ENCODE measurements around the gene MUC5AC.
"Not testable (repeated sequence)": the region's sequence is repeated elsewhere in the genome, so short reads cannot be mapped to it uniquely, and the experiment has no call there.

Gene MUC5AC

GRCh38 chr11:1171985-1172728, 14.4 kb downstream of the MUC5AC start:
- Histone ChIP-seq H3K9me3 (ENCODE audit: control insufficient read depth, insufficient read depth, low read length) (no peaks in the 10 kb centered on the region), H3K4me1 (ENCODE audit: control insufficient read depth, insufficient read depth, low read length) (no peaks in the 10 kb centered on the region), H3K9ac (ENCODE audit: low read depth, low read length) (no peak overlapping the region)

GRCh38 chr11:1172729-1173117, 15.0 kb downstream of the MUC5AC start:
- Histone ChIP-seq H3K4me1 (ENCODE audit: control insufficient read depth, insufficient read depth, low read length) (no peaks in the 10 kb centered on the region), H3K36me3 (ENCODE audit: control insufficient read depth, insufficient read depth, low read length) (no peaks in the 10 kb centered on the region), H3K4me3 (ENCODE audit: low read depth, low read length) (no peak overlapping the region), H3K9ac (ENCODE audit: low read depth, low read length) (no peak overlapping the region), H3K27me3 (ENCODE audit: control insufficient read depth, insufficient read depth, low read length) (no peaks in the 10 kb centered on the region), H3K9me3 (ENCODE audit: control insufficient read depth, insufficient read depth, low read length) (no peaks in the 10 kb centered on the region)

More at GRCh38 chr11:1171985-1172728, 14.4 kb downstream of the MUC5AC start:
- H3K4me3 ChIP-seq (ENCODE audit: low read depth, low read length): no peak overlapping the region
- H3K36me3 ChIP-seq (ENCODE audit: control insufficient read depth, insufficient read depth, low read length): no peaks in the 10 kb centered on the region
- H3K27me3 ChIP-seq (ENCODE audit: control insufficient read depth, insufficient read depth, low read length): no peaks in the 10 kb centered on the region

DNA sequence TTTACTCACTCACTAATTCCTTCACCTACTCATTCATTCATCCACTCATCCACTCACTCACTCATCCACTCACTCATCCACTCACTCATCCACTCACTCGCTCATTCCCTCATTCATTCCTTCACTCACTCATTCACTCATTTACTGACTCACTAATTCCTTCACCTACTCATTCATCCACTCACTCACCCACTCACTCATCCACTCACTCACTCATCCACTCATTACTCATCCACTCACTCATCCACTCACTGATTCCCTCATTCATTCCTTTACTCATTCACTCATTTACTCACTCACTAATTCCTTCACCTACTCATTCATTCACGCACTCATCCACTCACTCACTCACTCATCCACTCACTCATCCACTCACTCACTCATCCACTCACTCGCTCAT, 15.6 kb downstream of the MUC5AC start:
- H3K9me3 ChIP-seq (ENCODE audit: control insufficient read depth, insufficient read depth, low read length); H3K27me3 ChIP-seq (ENCODE audit: control insufficient read depth, insufficient read depth, low read length); H3K36me3 ChIP-seq (ENCODE audit: control insufficient read depth, insufficient read depth, low read length); H3K4me3 ChIP-seq (ENCODE audit: low read depth, low read length); H3K4me1 ChIP-seq (ENCODE audit: control insufficient read depth, insufficient read depth, low read length); H3K9ac ChIP-seq (ENCODE audit: low read depth, low read length): not testable (repeated sequence)

- Histone ChIP-seq H3K27me3 (ENCODE audit: control insufficient read depth, insufficient read depth, low read length) (no peaks in the 10 kb centered on the region), H3K9ac (ENCODE audit: low read depth, low read length) (no peak overlapping the region), H3K9me3 (ENCODE audit: control insufficient read depth, insufficient read depth, low read length) (no peaks in the 10 kb centered on the region), H3K4me3 (ENCODE audit: low read depth, low read length) (no peak overlapping the region), H3K4me1 (ENCODE audit: control insufficient read depth, insufficient read depth, low read length) (no peaks in the 10 kb centered on the region), H3K36me3 (ENCODE audit: control insufficient read depth, insufficient read depth, low read length) (no peaks in the 10 kb centered on the region)
Observed at GRCh38 chr11:1174441-1175370, 17.0 kb downstream of the MUC5AC start.

- Histone ChIP-seq H3K27me3 (ENCODE audit: control insufficient read depth, insufficient read depth, low read length) (no peaks in the 10 kb centered on the region), H3K36me3 (ENCODE audit: control insufficient read depth, insufficient read depth, low read length) (no peaks in the 10 kb centered on the region), H3K9ac (ENCODE audit: low read depth, low read length) (no peak overlapping the region), H3K9me3 (ENCODE audit: control insufficient read depth, insufficient read depth, low read length) (no peaks in the 10 kb centered on the region), H3K4me1 (ENCODE audit: control insufficient read depth, insufficient read depth, low read length) (no peaks in the 10 kb centered on the region), H3K4me3 (ENCODE audit: low read depth, low read length) (no peak overlapping the region)
Observed at GRCh38 chr11:1175461-1176223, 17.9 kb downstream of the MUC5AC start.

GRCh38 chr11:1176224-1177019, 18.7 kb downstream of the MUC5AC start:
- Histone ChIP-seq H3K27me3 (ENCODE audit: control insufficient read depth, insufficient read depth, low read length) (no peaks in the 10 kb centered on the region), H3K9me3 (ENCODE audit: control insufficient read depth, insufficient read depth, low read length) (no peaks in the 10 kb centered on the region), H3K9ac (ENCODE audit: low read depth, low read length) (no peak overlapping the region), H3K4me1 (ENCODE audit: control insufficient read depth, insufficient read depth, low read length) (no peaks in the 10 kb centered on the region), H3K4me3 (ENCODE audit: low read depth, low read length) (no peak overlapping the region), H3K36me3 (ENCODE audit: control insufficient read depth, insufficient read depth, low read length) (no peaks in the 10 kb centered on the region)

DNA sequence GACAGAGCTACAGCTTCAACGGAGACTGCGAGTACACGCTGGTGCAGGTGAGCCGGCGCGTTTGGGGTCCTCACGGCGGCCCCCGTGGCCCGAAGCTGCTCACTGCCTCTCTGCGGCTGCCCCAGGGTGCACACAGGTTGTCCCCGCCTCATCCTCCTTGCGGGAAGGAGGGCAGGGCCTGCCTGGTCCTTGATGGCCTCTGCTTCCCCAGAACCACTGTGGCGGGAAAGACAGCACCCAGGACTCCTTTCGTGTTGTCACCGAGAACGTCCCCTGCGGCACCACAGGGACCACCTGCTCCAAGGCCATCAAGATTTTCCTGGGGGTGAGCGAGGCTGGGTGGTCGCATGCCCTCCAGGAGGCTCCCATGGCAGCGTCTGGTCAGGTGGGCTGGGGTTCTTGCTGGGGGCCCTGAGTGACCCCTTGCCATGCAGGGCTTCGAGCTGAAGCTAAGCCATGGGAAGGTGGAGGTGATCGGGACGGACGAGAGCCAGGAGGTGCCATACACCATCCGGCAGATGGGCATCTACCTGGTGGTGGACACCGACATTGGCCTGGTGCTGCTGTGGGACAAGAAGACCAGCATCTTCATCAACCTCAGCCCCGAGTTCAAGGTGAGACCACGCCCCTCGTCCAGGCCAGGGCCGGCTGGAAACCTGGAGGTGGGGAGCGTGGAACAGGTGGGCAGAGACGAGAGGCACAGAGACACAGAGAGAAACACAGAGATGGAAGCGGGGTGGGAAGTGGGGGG, 19.4 kb downstream of the MUC5AC start:
- H3K4me3 ChIP-seq (ENCODE audit: low read depth, low read length): no peak overlapping the region
- H3K4me1 ChIP-seq (ENCODE audit: control insufficient read depth, insufficient read depth, low read length): no peaks in the 10 kb centered on the region
- H3K9ac ChIP-seq (ENCODE audit: low read depth, low read length): no peak overlapping the region
- no peaks in the 10 kb centered on the region for H3K36me3 ChIP-seq (ENCODE audit: control insufficient read depth, insufficient read depth, low read length)
- no peaks in the 10 kb centered on the region for H3K9me3 ChIP-seq (ENCODE audit: control insufficient read depth, insufficient read depth, low read length)
- H3K27me3 ChIP-seq (ENCODE audit: control insufficient read depth, insufficient read depth, low read length): no peaks in the 10 kb centered on the region

- Histone ChIP-seq H3K9me3 (ENCODE audit: control insufficient read depth, insufficient read depth, low read length) (no peaks in the 10 kb centered on the region), H3K4me3 (ENCODE audit: low read depth, low read length) (no peak overlapping the region), H3K36me3 (ENCODE audit: control insufficient read depth, insufficient read depth, low read length) (no peaks in the 10 kb centered on the region), H3K4me1 (ENCODE audit: control insufficient read depth, insufficient read depth, low read length) (no peaks in the 10 kb centered on the region), H3K9ac (ENCODE audit: low read depth, low read length) (no peak overlapping the region), H3K27me3 (ENCODE audit: control insufficient read depth, insufficient read depth, low read length) (no peaks in the 10 kb centered on the region)
Observed at GRCh38 chr11:1177771-1178090, 20.0 kb downstream of the MUC5AC start.

DNA sequence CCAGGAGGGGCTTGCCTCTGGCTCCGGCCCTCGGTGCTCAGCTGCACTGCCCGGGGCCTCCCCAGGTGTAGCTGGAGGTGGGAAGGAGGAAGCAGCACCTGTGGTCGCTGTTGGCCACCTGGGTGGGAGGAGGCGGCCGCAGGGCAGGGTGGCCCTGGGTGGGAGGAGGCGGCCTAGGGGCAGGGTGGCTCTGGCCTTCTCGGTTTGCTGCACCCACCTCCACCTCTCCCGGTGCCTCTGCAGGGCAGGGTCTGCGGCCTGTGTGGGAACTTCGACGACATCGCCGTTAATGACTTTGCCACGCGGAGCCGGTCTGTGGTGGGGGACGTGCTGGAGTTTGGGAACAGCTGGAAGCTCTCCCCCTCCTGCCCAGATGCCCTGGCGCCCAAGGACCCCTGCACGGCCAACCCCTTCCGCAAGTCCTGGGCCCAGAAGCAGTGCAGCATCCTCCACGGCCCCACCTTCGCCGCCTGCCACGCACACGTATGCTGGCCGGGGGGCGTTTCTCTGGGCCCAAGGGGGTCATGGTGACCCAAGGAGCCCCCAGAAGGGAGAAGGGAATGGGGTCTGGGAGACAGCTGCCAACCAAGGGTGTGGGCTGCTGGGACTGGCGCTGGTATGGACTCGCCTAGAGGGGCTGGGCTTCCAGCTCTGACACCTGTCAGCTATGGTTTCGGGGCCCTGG, 20.6 kb downstream of the MUC5AC start:
- Histone ChIP-seq H3K4me3 (ENCODE audit: low read depth, low read length) (no peak overlapping the region), H3K36me3 (ENCODE audit: control insufficient read depth, insufficient read depth, low read length) (no peaks in the 10 kb centered on the region), H3K9ac (ENCODE audit: low read depth, low read length) (no peak overlapping the region), H3K4me1 (ENCODE audit: control insufficient read depth, insufficient read depth, low read length) (no peaks in the 10 kb centered on the region), H3K27me3 (ENCODE audit: control insufficient read depth, insufficient read depth, low read length) (no peaks in the 10 kb centered on the region), H3K9me3 (ENCODE audit: control insufficient read depth, insufficient read depth, low read length) (no peaks in the 10 kb centered on the region)

DNA sequence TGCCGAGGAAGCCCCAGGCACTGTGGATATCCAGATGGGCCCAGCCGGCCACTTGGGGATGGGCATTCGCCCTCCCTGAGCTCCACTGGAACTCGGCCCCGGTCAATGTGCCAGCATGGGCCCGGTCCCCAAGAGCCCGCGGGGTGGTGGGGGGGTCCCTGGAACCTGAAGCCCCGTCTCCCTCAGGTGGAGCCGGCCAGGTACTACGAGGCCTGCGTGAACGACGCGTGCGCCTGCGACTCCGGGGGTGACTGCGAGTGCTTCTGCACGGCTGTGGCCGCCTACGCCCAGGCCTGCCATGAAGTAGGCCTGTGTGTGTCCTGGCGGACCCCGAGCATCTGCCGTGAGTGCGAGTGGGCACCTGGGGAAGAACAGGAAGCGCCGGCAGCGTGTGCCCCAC, 21.2 kb downstream of the MUC5AC start:
- no peak overlapping the region for H3K9ac ChIP-seq (ENCODE audit: low read depth, low read length)
- H3K27me3 ChIP-seq (ENCODE audit: control insufficient read depth, insufficient read depth, low read length): no peaks in the 10 kb centered on the region
- H3K9me3 ChIP-seq (ENCODE audit: control insufficient read depth, insufficient read depth, low read length): no peaks in the 10 kb centered on the region
- H3K4me1 ChIP-seq (ENCODE audit: control insufficient read depth, insufficient read depth, low read length): no peaks in the 10 kb centered on the region
- no peaks in the 10 kb centered on the region for H3K36me3 ChIP-seq (ENCODE audit: control insufficient read depth, insufficient read depth, low read length)
- H3K4me3 ChIP-seq (ENCODE audit: low read depth, low read length): no peak overlapping the region

All from iPS-15b (cell line).